ENCODE results near the gene ANAPC15. TPM values are rescaled to one million over a fixed set of nuclear protein-coding genes. Genes with fewer than 3 reads are reported as not detected.

Gene ANAPC15
- total and polyA plus RNA-seq, 2 of the 13 experiments (the other 11 are each of a cell fraction or from before 2014, with no cell fraction given) = 18.8 to 25.7 TPM

DNA sequence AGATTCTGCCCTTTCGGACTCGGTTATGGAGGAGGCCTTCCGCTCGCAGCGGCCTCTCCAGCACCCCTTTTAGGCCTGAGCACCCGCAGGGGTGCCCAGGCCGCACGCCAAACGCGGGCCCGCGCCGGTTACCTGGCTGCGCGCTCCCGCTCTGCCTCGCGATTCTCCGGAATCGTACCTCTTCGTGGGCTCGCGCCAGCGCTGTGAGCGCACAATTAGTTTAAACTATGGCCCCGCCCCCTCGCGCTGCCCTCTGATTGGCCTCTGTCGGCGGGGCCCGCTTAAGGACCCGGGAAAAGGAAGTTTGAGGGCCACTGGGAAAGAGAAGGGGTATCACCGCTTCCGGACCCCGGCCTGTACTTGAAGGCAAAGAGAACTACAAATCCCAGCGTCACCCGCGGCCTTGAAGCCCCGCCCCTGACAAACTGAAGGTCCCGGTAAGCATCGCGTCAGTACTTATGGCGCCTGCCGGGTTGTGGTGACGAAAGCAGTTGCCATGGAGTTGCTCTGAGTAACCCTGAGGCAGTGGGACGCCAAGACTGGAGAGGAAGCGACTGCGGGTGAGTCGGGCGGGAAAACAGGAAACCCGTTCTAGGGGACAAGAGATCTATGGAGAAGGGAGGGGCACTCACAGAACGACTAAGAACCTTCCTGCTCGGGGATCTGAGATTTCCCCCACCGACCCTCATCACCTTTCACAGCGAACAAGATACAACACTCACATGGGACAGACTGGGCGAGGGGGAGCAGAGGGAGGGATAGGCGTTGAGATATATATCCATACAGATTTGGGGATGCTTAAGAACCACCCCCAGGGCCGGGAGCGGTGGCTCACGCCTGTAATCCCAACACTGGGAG, 31.9 kb downstream of the ANAPC15 start, which contains the start of the genes LRRC51 and NUMA1 (continued):
- TF ChIP-seq FOSL2 (CRISPR knock-in tag; IDR thresholded peaks at IDR 0.05) (peak; percentile 36), IKZF1 (IDR thresholded peaks at IDR 0.05) (no peak), TMF1 (CRISPR knock-in tag; IDR thresholded peaks at IDR 0.05; ENCODE audit: low read depth) (peak; percentile 57; the same call in 1 of the 2 replicates), ZNF549 (CRISPR knock-in tag; IDR thresholded peaks at IDR 0.05) (no peak), ZSCAN29 (CRISPR knock-in tag; conservative IDR thresholded peaks at IDR 0.05) (no peak), SUZ12 (IDR thresholded peaks at IDR 0.05; ENCODE audit: low read depth, low read length) (peak; percentile 73), DPF2 (CRISPR knock-in tag; IDR thresholded peaks at IDR 0.05; ENCODE audit: borderline replicate concordance, low read depth) (no peak), ZNF629 (CRISPR knock-in tag; conservative IDR thresholded peaks at IDR 0.05) (no peak), RERE (CRISPR knock-in tag; IDR thresholded peaks at IDR 0.05; ENCODE audit: low read depth) (no peak), TBL1XR1 (IDR thresholded peaks at IDR 0.05; ENCODE audit: borderline replicate concordance, low read length, partially characterized antibody) (no peak), ZZZ3 (CRISPR knock-in tag; IDR thresholded peaks at IDR 0.05; ENCODE audit: borderline replicate concordance) (no peak), JARID2 (CRISPR knock-in tag; IDR thresholded peaks at IDR 0.05; ENCODE audit: insufficient replicate concordance) (no peak), GLI4 (CRISPR knock-in tag; IDR thresholded peaks at IDR 0.05; ENCODE audit: borderline replicate concordance) (no peak), ZNF572 (CRISPR knock-in tag; IDR thresholded peaks at IDR 0.05) (no peak), RARA (CRISPR knock-in tag; IDR thresholded peaks at IDR 0.05) (no peak; the same call in 1 of the 2 replicates), SALL2 (CRISPR knock-in tag; IDR thresholded peaks at IDR 0.05) (peak; percentile 46; the same call in 1 of the 2 replicates)
- TF ChIP-seq, protein P1, sequence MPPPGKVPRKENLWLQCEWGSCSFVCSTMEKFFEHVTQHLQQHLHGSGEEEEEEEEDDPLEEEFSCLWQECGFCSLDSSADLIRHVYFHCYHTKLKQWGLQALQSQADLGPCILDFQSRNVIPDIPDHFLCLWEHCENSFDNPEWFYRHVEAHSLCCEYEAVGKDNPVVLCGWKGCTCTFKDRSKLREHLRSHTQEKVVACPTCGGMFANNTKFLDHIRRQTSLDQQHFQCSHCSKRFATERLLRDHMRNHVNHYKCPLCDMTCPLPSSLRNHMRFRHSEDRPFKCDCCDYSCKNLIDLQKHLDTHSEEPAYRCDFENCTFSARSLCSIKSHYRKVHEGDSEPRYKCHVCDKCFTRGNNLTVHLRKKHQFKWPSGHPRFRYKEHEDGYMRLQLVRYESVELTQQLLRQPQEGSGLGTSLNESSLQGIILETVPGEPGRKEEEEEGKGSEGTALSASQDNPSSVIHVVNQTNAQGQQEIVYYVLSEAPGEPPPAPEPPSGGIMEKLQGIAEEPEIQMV (CRISPR knock-in tag; IDR thresholded peaks at IDR 0.05; ENCODE audit: low read depth) = no peak
- TF ChIP-seq, protein P2, sequence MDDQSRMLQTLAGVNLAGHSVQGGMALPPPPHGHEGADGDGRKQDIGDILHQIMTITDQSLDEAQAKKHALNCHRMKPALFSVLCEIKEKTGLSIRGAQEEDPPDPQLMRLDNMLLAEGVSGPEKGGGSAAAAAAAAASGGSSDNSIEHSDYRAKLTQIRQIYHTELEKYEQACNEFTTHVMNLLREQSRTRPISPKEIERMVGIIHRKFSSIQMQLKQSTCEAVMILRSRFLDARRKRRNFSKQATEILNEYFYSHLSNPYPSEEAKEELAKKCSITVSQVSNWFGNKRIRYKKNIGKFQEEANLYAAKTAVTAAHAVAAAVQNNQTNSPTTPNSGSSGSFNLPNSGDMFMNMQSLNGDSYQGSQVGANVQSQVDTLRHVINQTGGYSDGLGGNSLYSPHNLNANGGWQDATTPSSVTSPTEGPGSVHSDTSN (CRISPR knock-in tag; IDR thresholded peaks at IDR 0.05; ENCODE audit: borderline replicate concordance) = no peak
- TF ChIP-seq, protein P3, sequence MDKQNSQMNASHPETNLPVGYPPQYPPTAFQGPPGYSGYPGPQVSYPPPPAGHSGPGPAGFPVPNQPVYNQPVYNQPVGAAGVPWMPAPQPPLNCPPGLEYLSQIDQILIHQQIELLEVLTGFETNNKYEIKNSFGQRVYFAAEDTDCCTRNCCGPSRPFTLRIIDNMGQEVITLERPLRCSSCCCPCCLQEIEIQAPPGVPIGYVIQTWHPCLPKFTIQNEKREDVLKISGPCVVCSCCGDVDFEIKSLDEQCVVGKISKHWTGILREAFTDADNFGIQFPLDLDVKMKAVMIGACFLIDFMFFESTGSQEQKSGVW (CRISPR knock-in tag; IDR thresholded peaks at IDR 0.05; ENCODE audit: borderline replicate concordance) = no peak; the same call in 1 of the 2 replicates
